Natural killer cell (primary cell): ENCODE data around the gene SYNGR1. TPM values are rescaled to one million over a fixed set of nuclear protein-coding genes. Genes with fewer than 3 reads are reported as not detected.

Source experiments
- ATAC-seq, 3 donors: fragments of 150-1000 bp in 2 of 3; fragments of 200-7000 bp in 1 of 3; cut with Tn5 transposase; 1 replicate in 1 of 3; 2 replicates in 2 of 3; pipeline ENCODE4 v1.10.0; 2021; ENCODE audit warnings: mild to moderate bottlenecking in 2 of 3, moderate library complexity in 2 of 3
- DNase-seq, 2 donors: peaks; one replicate each; pipeline versions ENCODE4 v3.0.0 to v3.0.0-alpha.2; 2013 to 2021; ENCODE audit warnings: mixed read lengths in 1 of 2
- H3K27ac ChIP-seq: one replicate; pipeline ENCODE4 v1.5.1; 2013; ENCODE audit warnings: mild to moderate bottlenecking, low read length
- H3K27me3 ChIP-seq: one replicate; pipeline ENCODE4 v1.6.1; 2013; ENCODE audit warnings: low read length; ENCODE audit not compliant: control insufficient read depth, insufficient read depth
- H3K36me3 ChIP-seq: one replicate; pipeline ENCODE4 v1.6.1; 2013; ENCODE audit warnings: low read length; ENCODE audit not compliant: control insufficient read depth, insufficient read depth
- H3K4me1 ChIP-seq: one replicate; pipeline ENCODE4 v1.6.1; 2013; ENCODE audit warnings: low read length; ENCODE audit not compliant: control insufficient read depth, insufficient read depth
- H3K4me3 ChIP-seq: one replicate; pipeline ENCODE4 v1.5.1; 2013; ENCODE audit warnings: low read length
- H3K9me3 ChIP-seq: one replicate; pipeline ENCODE4 v1.6.1; 2013; ENCODE audit warnings: low read length; ENCODE audit not compliant: control insufficient read depth, insufficient read depth
- H3K27ac Mint-ChIP-seq, 2 donors: one replicate each; pipeline ENCODE4 v1.8.0; 2022; ENCODE audit warnings: mild to moderate bottlenecking in 2 of 2, mixed read lengths in 2 of 2, moderate library complexity in 1 of 2
- H3K27me3 Mint-ChIP-seq, 2 donors: one replicate each; pipeline ENCODE4 v1.8.0; 2022; ENCODE audit warnings: low read depth in 2 of 2, mixed read lengths in 2 of 2
- H3K36me3 Mint-ChIP-seq: one replicate; pipeline ENCODE4 v1.8.0; 2022; ENCODE audit warnings: mixed read lengths
- H3K4me1 Mint-ChIP-seq, 2 donors: one replicate each; pipeline ENCODE4 v1.8.0; 2022; ENCODE audit warnings: mixed read lengths in 2 of 2
- H3K4me3 Mint-ChIP-seq: one replicate; pipeline ENCODE4 v1.8.0; 2022; ENCODE audit warnings: mild to moderate bottlenecking, moderate library complexity, mixed read lengths
- H3K9me3 Mint-ChIP-seq, 2 donors: one replicate each; pipeline ENCODE4 v1.8.0; 2022; ENCODE audit warnings: mixed read lengths in 2 of 2
- CTCF ChIP-seq: fragments of 200-600 bp; IDR thresholded peaks from one replicate; pipeline ENCODE4 v1.8.0; 2022; ENCODE audit warnings: antibody characterized with exemption
- WGBS: methylation state at CpG from one replicate; pipeline ENCODE4 v1.1.7; 2013; ENCODE audit warnings: missing lambda C conversion rate; ENCODE audit not compliant: insufficient coverage; 5-methylcytosine and 5-hydroxymethylcytosine counted together
- intact Hi-C: fragments of 100-400 bp; cut with micrococcal nuclease; formaldehyde crosslinking; loops from one replicate; pipeline ENCODE4 v1.14.2; 2022
- total RNA-seq, 4 donors: library from RNA; stranded (reverse); fragments of 120-200 nt in 1 of 4; gene quantifications; one replicate each; pipeline versions ENCODE4 v1.2.3 to v1.2.4, GENCODE V29; 2013 to 2022

Gene SYNGR1
- total RNA-seq, 3 donors from 2014 or later (not counting 1 experiment from before 2014, with no cell fraction given) = 30.3 to 35.7 (median 31.3) TPM

GRCh38 chr22:39309364-39309861 is 40.4 kb upstream of the SYNGR1 start:
- H3K4me3 Mint-ChIP-seq = no peak overlapping the region
- TF ChIP-seq CTCF = no peak

GRCh38 chr22:39309881-39310714 is 39.7 kb upstream of the SYNGR1 start:
- H3K27ac ChIP-seq = no peak overlapping the region
- ATAC-seq (no peak), DNase-seq (peak in 1 of 2 donors; percentile 16)
- 90% methylated on average over 16 of the region's 16 CpGs for WGBS
- intact Hi-C loops = no loop called here
- no peaks in the 10 kb centered on the region for H3K9me3 ChIP-seq
- no peak overlapping the region for H3K4me3 ChIP-seq
- no peaks in the 10 kb centered on the region for H3K36me3 Mint-ChIP-seq
- no peaks in the 10 kb centered on the region for H3K27me3 Mint-ChIP-seq
- peaks cover 5 to 27% of the 10 kb centered on the region in 2 donors for H3K4me1 Mint-ChIP-seq
- H3K9me3 Mint-ChIP-seq = no peaks in the 10 kb centered on the region
- no peak overlapping the region for H3K4me3 Mint-ChIP-seq
- no peak overlapping the region for H3K27ac Mint-ChIP-seq
- peaks cover 38% of the 10 kb centered on the region for H3K36me3 ChIP-seq
- H3K27me3 ChIP-seq = no peaks in the 10 kb centered on the region
- peaks cover 38% of the 10 kb centered on the region for H3K4me1 ChIP-seq
- TF ChIP-seq CTCF = no peak

More at GRCh38 chr22:39309364-39309861, 40.4 kb upstream of the SYNGR1 start:
- Histone ChIP-seq H3K9me3 (no peaks in the 10 kb centered on the region), H3K4me1 (peaks cover 31% of the 10 kb centered on the region), H3K27me3 (no peaks in the 10 kb centered on the region), H3K27ac (no peak overlapping the region), H3K4me3 (no peak overlapping the region), H3K36me3 (peaks cover 31% of the 10 kb centered on the region)
- peak in 1 of 2 donors; percentile 16 for DNase-seq
- Mint-ChIP-seq H3K27ac (no peak overlapping the region), H3K9me3 (no peaks in the 10 kb centered on the region), H3K4me1 (peaks cover 5 to 21% of the 10 kb centered on the region in 2 donors), H3K36me3 (no peaks in the 10 kb centered on the region), H3K27me3 (no peaks in the 10 kb centered on the region)
- intact Hi-C loops = no loop called here
- ATAC-seq = no peak
- 83% methylated on average over 18 of the region's 18 CpGs for WGBS

DNA sequence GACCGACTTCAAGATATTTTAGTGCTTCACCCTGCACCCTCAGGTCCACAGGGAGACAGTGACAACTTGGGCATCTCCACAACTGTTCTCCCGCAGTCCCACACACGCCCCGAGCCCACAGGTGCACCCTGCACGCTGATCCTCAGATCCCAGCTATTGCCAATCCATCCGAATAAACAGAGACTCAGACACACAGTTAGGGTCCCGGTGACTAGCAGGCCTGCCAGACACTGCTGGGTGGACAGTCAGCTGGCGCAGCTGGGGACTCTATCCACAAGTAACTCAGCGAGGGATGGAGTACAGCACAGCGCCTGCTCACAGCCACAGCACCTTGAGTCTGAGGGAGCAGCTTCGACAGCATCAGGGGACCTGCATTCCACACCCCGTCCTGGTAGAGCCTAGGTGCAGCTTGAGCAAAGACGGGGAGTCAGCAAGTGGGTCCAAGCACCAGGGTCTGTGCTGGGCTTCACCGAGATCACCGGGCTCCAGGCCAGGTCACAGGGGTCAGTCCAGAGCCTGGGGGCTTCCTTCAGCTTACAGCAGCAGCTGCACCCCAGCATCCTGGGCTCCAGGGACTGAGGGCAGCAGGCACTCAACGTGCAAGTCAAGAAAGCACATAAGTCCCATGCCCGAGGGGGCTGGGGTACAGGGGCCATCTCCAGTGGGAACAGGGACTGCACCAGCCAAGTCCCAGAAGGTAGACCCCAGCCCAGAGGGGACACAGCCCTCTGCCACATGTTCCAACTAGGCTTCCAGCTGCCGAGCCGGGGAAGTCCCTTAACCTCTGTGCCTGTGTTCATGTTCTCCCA is 38.0 kb upstream of the SYNGR1 start:
- intact Hi-C loops = loop anchor here (1.0 kb wide), 1 partner anchor 140 kb away; no protein-coding TSS in a partner anchor
- no peak overlapping the region for H3K27ac ChIP-seq
- H3K9me3 ChIP-seq = no peaks in the 10 kb centered on the region
- Mint-ChIP-seq H3K36me3 (no peaks in the 10 kb centered on the region), H3K4me3 (no peak overlapping the region), H3K4me1 (peaks cover 5 to 39% of the 10 kb centered on the region in 2 donors), H3K9me3 (no peaks in the 10 kb centered on the region), H3K27me3 (no peaks in the 10 kb centered on the region), H3K27ac (peak overlapping the region; percentile 27 to 43)
- TF ChIP-seq CTCF = no peak
- DNase-seq = peak in 1 of 2 donors; percentile 26
- H3K27me3 ChIP-seq = no peaks in the 10 kb centered on the region
- no peak overlapping the region for H3K4me3 ChIP-seq
- no peak for ATAC-seq
- 91% methylated on average over 19 of the region's 19 CpGs for WGBS
- H3K36me3 ChIP-seq = peaks cover 55% of the 10 kb centered on the region
- H3K4me1 ChIP-seq = peaks cover 55% of the 10 kb centered on the region
